ENCODE results near the gene FAM107B. TPM values are rescaled to one million over a fixed set of nuclear protein-coding genes. Genes with fewer than 3 reads are reported as not detected.

FAM107B gene
- total RNA-seq, 1 experiment from 2014 or later: 41.3 TPM

DNA sequence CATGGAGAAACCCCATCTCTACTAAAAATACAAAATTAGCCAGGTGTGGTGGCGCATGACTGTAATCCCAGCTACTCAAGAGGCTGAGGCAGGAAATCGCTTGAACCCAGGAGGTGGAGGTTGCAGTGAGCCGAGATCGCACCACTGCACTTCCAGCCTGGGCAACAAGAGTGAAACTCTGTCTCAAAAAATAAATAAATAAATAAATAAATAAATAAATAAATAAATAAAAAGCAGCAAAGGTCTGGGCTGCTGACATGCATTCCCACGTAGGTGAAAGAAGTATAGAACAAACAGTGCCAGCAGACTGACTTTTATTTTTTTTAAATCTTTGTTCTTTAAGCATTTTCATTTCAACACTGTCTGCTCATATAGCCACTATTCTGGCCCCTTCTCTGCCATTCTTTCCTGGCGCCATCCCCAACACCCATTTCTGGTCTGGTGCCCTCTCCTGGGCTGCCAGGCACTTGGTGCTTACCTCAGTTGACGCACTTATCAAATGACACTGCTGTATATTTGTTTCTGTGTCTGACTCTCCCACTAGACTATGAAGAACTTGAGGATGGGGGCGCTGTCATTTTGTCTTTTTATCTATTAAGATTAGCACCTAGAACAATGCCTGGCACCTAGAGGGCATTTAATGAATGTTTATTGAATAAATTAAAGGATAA lies 15.6 kb downstream of the FAM107B start:
- Mint-ChIP-seq H3K27ac (ENCODE audit: low read depth, unreplicated experiment) (no peak overlapping the region), H3K9me3 (ENCODE audit: unreplicated experiment) (no peaks in the 10 kb centered on the region), H3K27me3 (ENCODE audit: insufficient read depth, unreplicated experiment) (no peaks in the 10 kb centered on the region), H3K4me1 (ENCODE audit: insufficient read depth, unreplicated experiment) (no peaks in the 10 kb centered on the region), H3K4me3 (ENCODE audit: unreplicated experiment) (no peak overlapping the region), H3K36me3 (ENCODE audit: insufficient read depth, unreplicated experiment) (no peaks in the 10 kb centered on the region)
- peak; percentile 14 for DNase-seq (ENCODE audit: unreplicated experiment)
- POLR2A ChIA-PET: no interaction called here
- TF ChIP-seq CTCF (IDR thresholded peaks at IDR 0.05; ENCODE audit: unreplicated experiment): no peak
- CTCF ChIA-PET: no interaction called here
- intact Hi-C loops (cut with micrococcal nuclease): no loop called here
- BruUV-seq (replicated peaks): no TSS peak

GRCh38 chr10:14758451-14758850 lies 16.2 kb downstream of the FAM107B start:
- intact Hi-C loops (cut with micrococcal nuclease): no loop called here
- no peaks in the 10 kb centered on the region for H3K4me1 Mint-ChIP-seq (ENCODE audit: insufficient read depth, unreplicated experiment)
- H3K27me3 Mint-ChIP-seq (ENCODE audit: insufficient read depth, unreplicated experiment): no peaks in the 10 kb centered on the region
- H3K9me3 Mint-ChIP-seq (ENCODE audit: unreplicated experiment): no peaks in the 10 kb centered on the region
- POLR2A ChIA-PET: no interaction called here
- no TSS peak for BruUV-seq (replicated peaks)
- CTCF ChIA-PET: no interaction called here
- no peaks in the 10 kb centered on the region for H3K36me3 Mint-ChIP-seq (ENCODE audit: insufficient read depth, unreplicated experiment)
- H3K4me3 Mint-ChIP-seq (ENCODE audit: unreplicated experiment): no peak overlapping the region
- H3K27ac Mint-ChIP-seq (ENCODE audit: low read depth, unreplicated experiment): no peak overlapping the region
- TF ChIP-seq CTCF (IDR thresholded peaks at IDR 0.05; ENCODE audit: unreplicated experiment): no peak
- no peak for DNase-seq (ENCODE audit: unreplicated experiment)

DNA sequence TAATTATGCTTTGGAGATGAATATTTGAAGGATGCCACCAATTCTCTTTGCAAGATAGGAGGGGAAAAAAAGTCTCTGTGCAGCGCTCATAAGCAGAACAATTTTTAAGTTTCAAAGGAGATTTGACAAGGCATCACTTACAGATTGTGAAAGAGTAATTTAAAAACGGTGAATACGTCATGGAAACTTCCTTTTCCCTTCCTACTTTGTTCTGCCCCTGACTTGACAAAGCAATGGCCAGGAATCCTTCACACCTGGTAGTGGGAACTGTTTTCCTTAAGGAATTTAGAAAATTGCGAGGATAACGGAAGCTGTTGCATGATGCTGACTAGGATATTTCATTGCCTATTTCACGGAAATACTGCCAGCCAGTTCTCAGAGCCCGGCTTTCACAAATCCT lies 16.7 kb downstream of the FAM107B start:
- Mint-ChIP-seq H3K36me3 (ENCODE audit: insufficient read depth, unreplicated experiment) (no peaks in the 10 kb centered on the region), H3K4me1 (ENCODE audit: insufficient read depth, unreplicated experiment) (no peaks in the 10 kb centered on the region), H3K27ac (ENCODE audit: low read depth, unreplicated experiment) (no peak overlapping the region), H3K4me3 (ENCODE audit: unreplicated experiment) (no peak overlapping the region), H3K9me3 (ENCODE audit: unreplicated experiment) (no peaks in the 10 kb centered on the region), H3K27me3 (ENCODE audit: insufficient read depth, unreplicated experiment) (no peaks in the 10 kb centered on the region)
- intact Hi-C loops (cut with micrococcal nuclease): no loop called here
- no TSS peak for BruUV-seq (replicated peaks)
- CTCF ChIA-PET: interaction anchor here (0.7 kb wide), 1 partner anchor 75 kb away, joined by 3 read pairs; no protein-coding TSS in a partner anchor
- POLR2A ChIA-PET: no interaction called here
- no peak for DNase-seq (ENCODE audit: unreplicated experiment)
- TF ChIP-seq CTCF (IDR thresholded peaks at IDR 0.05; ENCODE audit: unreplicated experiment): no peak

DNA sequence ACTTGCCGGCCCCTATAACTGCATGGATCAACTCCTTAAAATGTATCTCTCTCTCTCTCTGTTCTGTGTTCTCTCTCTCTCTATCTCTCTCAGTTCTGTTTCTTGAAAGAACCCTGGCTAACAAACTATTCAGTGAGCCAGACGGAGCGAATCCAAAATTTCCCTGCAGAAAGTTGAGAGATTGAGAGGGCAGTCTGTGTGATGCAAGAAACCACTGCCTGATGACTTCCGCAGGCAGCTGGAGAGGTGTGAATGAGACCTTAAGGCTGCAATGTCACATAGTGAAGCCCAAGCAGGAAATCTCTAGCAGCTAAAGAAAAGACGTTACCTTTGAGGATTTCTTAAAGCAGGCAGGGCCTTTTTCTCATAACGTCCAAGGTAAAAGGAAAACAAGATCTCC lies 17.3 kb downstream of the FAM107B start:
- Mint-ChIP-seq H3K36me3 (ENCODE audit: insufficient read depth, unreplicated experiment) (no peaks in the 10 kb centered on the region), H3K4me3 (ENCODE audit: unreplicated experiment) (no peak overlapping the region), H3K27ac (ENCODE audit: low read depth, unreplicated experiment) (no peak overlapping the region), H3K4me1 (ENCODE audit: insufficient read depth, unreplicated experiment) (no peaks in the 10 kb centered on the region), H3K9me3 (ENCODE audit: unreplicated experiment) (no peaks in the 10 kb centered on the region), H3K27me3 (ENCODE audit: insufficient read depth, unreplicated experiment) (no peaks in the 10 kb centered on the region)
- CTCF ChIA-PET: interaction anchor here (0.7 kb wide), 1 partner anchor 74 kb away, joined by 3 read pairs; no protein-coding TSS in a partner anchor
- DNase-seq (ENCODE audit: unreplicated experiment): no peak
- BruUV-seq (replicated peaks): no TSS peak
- TF ChIP-seq CTCF (IDR thresholded peaks at IDR 0.05; ENCODE audit: unreplicated experiment): no peak
- POLR2A ChIA-PET: no interaction called here
- intact Hi-C loops (cut with micrococcal nuclease): no loop called here
